ENCODE data around the gene ZNF831. TPM values are rescaled to one million over a fixed set of nuclear protein-coding genes. Genes with fewer than 3 reads are reported as not detected.

Gene ZNF831
- total RNA-seq, 4 donors from 2014 or later: 0.20 to 0.30 (median 0.24) TPM

DNA sequence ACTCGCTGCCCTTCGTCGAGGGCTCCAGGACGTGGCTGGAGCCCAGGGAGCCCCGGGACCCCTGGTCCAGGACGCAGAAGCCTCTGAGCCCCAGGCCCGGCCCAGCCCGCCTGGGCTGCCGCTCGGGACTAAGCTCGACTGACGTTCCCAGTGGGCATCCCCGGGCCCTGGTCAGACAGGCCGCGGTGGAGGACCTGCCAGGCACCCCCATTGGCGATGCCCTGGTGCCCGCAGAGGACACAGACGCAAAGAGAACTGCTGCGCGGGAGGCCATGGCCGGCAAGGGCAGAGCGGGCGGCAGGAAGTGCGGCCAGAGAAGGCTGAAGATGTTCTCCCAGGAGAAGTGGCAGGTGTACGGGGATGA lies 28.9 kb downstream of the ZNF831 start:
- no peak for DNase-seq (ENCODE audit: low spot score in 2 of 2)
- TF ChIP-seq, protein P1, sequence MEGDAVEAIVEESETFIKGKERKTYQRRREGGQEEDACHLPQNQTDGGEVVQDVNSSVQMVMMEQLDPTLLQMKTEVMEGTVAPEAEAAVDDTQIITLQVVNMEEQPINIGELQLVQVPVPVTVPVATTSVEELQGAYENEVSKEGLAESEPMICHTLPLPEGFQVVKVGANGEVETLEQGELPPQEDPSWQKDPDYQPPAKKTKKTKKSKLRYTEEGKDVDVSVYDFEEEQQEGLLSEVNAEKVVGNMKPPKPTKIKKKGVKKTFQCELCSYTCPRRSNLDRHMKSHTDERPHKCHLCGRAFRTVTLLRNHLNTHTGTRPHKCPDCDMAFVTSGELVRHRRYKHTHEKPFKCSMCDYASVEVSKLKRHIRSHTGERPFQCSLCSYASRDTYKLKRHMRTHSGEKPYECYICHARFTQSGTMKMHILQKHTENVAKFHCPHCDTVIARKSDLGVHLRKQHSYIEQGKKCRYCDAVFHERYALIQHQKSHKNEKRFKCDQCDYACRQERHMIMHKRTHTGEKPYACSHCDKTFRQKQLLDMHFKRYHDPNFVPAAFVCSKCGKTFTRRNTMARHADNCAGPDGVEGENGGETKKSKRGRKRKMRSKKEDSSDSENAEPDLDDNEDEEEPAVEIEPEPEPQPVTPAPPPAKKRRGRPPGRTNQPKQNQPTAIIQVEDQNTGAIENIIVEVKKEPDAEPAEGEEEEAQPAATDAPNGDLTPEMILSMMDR (IDR thresholded peaks at IDR 0.05): no peak
- no peak for TF ChIP-seq POLR2A (IDR thresholded peaks at IDR 0.05)
- WGBS, 2 donors: 95 to 96% methylated on average over 25 of the region's 25 CpGs
- no peak overlapping the region for H3K4me3 ChIP-seq (ENCODE audit: low read depth, poor library complexity, severe bottlenecking)
- intact Hi-C loops (cut with DNase I; ENCODE audit: low total_unique reads): no loop called here

DNA sequence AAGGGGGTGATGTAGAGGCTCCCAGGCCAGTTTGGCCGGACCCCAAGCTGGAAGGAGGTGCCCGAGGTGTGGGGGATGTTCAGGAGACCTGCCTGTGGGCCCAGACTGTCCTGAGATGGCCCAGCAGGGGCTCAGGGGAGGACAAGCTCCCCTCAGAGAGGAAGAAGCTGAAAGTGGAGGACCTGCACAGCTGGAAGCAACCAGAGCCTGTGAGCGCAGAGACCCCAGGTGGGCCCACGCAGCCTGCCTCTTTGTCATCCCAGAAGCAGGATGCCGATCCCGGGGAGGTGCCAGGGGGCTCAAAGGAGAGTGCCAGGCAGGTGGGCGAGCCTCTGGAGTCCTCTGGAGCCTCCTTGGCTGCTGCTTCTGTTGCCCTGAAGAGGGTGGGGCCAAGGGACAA lies 29.7 kb downstream of the ZNF831 start:
- DNase-seq (ENCODE audit: low spot score in 2 of 2): no peak
- no peak overlapping the region for H3K4me3 ChIP-seq (ENCODE audit: low read depth, poor library complexity, severe bottlenecking)
- TF ChIP-seq, protein P1 (IDR thresholded peaks at IDR 0.05): no peak
- no peak for TF ChIP-seq POLR2A (IDR thresholded peaks at IDR 0.05)
- intact Hi-C loops (cut with DNase I; ENCODE audit: low total_unique reads): no loop called here
- WGBS, 2 donors: 84 to 94% methylated on average over 4 to 7 of the region's 7 CpGs

DNA sequence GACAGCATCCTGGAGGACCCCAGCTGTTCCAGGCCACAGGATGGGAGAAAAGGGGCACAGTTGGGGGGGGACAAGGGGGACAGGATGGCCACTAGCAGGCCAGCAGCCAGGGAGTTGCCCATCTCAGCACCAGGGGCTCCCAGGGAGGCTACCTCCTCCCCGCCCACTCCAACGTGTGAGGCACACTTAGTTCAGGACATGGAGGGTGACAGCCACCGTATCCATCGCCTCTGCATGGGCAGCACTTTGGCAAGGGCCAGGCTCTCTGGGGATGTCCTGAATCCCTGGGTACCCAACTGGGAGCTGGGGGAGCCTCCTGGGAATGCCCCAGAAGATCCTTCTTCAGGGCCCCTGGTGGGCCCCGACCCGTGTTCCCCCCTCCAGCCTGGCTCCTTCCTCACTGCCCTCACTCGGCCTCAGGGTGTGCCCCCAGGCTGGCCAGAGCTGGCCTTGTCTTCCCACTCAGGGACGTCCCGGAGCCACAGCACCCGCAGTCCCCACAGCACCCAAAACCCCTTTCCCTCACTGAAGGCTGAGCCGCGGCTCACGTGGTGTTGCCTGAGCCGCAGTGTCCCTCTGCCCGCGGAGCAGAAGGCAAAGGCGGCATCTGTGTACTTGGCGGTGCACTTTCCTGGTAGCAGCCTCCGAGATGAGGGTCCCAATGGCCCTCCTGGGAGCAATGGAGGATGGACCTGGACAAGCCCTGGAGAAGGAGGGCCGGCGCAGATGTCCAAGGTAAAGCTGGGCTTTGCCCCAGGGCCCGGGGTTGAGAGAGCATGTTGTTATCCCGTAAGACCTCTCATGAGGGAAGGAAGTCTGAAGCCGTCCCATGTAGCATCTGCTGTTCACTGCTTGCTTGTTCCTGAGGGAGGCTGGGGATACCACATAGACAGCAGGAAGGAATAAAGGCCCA lies 30.7 kb downstream of the ZNF831 start:
- no peak for DNase-seq (ENCODE audit: low spot score in 2 of 2)
- intact Hi-C loops (cut with DNase I; ENCODE audit: low total_unique reads): no loop called here
- WGBS, 2 donors: 93% methylated on average over 22 to 24 of the region's 24 CpGs
- no peak overlapping the region for H3K4me3 ChIP-seq (ENCODE audit: low read depth, poor library complexity, severe bottlenecking)
- TF ChIP-seq, protein P1 (IDR thresholded peaks at IDR 0.05): no peak
- no peak for TF ChIP-seq POLR2A (IDR thresholded peaks at IDR 0.05)

DNA sequence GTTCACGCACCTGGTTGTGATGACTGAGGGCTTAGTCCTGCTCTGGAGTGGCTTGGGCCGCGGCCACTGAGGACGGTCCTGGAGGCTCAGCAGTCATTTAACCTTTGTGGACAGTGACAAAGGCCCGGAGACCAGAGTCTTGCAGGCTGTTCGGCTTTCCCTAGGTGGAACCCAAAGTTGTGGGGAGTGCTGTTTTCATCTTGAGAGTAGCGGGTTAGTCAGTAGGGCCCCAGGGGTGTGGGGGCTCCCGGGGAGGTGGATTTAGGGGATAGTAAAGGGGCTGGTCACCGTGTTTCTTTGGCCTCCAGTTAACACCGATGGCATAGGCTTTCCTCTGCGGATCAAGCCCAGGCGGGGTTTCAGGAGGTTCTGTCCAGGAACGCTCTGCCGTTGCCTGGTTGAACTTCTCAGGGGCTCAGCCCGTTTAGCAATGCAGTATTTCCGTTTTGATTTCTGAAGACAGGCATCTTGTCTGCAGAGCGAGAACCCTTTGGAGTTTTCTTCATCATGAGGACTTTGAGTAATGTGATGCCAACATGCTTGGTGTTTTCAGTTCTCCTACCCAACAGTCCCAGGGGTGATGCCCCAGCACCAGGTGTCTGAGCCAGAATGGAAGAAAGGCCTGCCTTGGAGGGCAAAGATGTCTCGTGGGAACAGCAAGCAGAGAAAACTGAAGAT lies 31.8 kb downstream of the ZNF831 start:
- no peak overlapping the region for H3K4me3 ChIP-seq (ENCODE audit: low read depth, poor library complexity, severe bottlenecking)
- no peak for DNase-seq (ENCODE audit: low spot score in 2 of 2)
- WGBS, 2 donors: 93% methylated on average over 18 of the region's 18 CpGs
- intact Hi-C loops (cut with DNase I; ENCODE audit: low total_unique reads): loop anchor here (5.0 kb wide), 1 partner anchor 797 kb away; no protein-coding TSS in a partner anchor
- no peak for TF ChIP-seq POLR2A (IDR thresholded peaks at IDR 0.05)
- TF ChIP-seq, protein P1 (IDR thresholded peaks at IDR 0.05): no peak

DNA sequence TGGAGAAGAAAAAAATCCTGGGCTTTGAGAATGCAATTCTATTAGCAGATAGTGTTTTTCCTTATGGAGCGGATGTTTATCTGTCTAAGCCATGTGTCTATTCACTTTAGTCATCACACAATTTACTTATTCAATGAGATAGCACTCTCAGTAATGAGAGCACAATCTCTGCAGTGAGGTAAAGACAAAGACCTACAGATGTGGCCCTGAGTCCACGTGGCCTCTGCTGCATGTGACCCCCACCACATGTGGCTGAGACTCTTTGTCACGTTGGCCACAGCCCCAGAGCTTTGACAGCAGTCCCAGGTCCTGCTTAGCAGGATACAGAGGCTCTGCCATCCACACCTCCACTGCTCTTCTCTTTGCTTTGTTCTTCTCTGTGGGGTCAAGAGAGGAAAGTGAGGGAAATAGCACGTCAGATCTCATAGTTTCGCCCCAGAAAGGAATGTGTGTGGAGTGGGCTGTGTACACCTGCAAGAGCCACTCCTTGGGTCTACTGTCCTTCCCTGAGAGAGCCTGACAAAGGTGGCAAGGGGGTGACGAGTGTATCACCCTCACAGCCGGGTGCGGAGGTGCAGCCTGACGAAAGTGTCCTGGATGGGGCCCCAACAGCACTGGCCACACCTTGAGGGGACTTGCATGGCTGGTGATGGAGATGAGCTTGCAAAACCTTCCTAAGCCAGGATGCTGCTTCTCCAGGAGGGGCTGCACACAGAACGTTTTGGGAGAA lies 40.7 kb downstream of the ZNF831 start:
- H3K4me3 ChIP-seq (ENCODE audit: low read depth, poor library complexity, severe bottlenecking): no peak overlapping the region
- no peak for DNase-seq (ENCODE audit: low spot score in 2 of 2)
- intact Hi-C loops (cut with DNase I; ENCODE audit: low total_unique reads): no loop called here
- 71% methylated on average over 10 of the region's 10 CpGs for WGBS, 2 donors
- TF ChIP-seq, protein P1 (IDR thresholded peaks at IDR 0.05): no peak
- no peak for TF ChIP-seq POLR2A (IDR thresholded peaks at IDR 0.05)

Data from lower leg skin (tissue), 4 donors.